T47D (cell line): ENCODE data around the gene ALOX15.
"Not testable (repeated sequence)": the region's sequence is repeated elsewhere in the genome, so short reads cannot be mapped to it uniquely, and the experiment has no call there.

ENCODE experiments used
- DNase-seq, 2 experiments: peaks; one replicate each; pipeline versions ENCODE4 v3.0.0 to v3.0.0-alpha.2; 2011 to 2012; ENCODE audit warnings: low read depth in 1 of 2, low spot score in 1 of 2
- JUND ChIP-seq: IDR thresholded peaks from 2 replicates; pipeline ENCODE4 v1.6.1; 2012; ENCODE audit warnings: low read depth
- in situ Hi-C: cut with HindIII; loops from 2 replicates; pipeline ENCODE4 v1.10.0; 2016; ENCODE audit warnings: low sequenced_read_pairs, low pct_unique_long_range_greater_than_20kb

ALOX15 gene, protein sequence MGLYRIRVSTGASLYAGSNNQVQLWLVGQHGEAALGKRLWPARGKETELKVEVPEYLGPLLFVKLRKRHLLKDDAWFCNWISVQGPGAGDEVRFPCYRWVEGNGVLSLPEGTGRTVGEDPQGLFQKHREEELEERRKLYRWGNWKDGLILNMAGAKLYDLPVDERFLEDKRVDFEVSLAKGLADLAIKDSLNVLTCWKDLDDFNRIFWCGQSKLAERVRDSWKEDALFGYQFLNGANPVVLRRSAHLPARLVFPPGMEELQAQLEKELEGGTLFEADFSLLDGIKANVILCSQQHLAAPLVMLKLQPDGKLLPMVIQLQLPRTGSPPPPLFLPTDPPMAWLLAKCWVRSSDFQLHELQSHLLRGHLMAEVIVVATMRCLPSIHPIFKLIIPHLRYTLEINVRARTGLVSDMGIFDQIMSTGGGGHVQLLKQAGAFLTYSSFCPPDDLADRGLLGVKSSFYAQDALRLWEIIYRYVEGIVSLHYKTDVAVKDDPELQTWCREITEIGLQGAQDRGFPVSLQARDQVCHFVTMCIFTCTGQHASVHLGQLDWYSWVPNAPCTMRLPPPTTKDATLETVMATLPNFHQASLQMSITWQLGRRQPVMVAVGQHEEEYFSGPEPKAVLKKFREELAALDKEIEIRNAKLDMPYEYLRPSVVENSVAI

DNA sequence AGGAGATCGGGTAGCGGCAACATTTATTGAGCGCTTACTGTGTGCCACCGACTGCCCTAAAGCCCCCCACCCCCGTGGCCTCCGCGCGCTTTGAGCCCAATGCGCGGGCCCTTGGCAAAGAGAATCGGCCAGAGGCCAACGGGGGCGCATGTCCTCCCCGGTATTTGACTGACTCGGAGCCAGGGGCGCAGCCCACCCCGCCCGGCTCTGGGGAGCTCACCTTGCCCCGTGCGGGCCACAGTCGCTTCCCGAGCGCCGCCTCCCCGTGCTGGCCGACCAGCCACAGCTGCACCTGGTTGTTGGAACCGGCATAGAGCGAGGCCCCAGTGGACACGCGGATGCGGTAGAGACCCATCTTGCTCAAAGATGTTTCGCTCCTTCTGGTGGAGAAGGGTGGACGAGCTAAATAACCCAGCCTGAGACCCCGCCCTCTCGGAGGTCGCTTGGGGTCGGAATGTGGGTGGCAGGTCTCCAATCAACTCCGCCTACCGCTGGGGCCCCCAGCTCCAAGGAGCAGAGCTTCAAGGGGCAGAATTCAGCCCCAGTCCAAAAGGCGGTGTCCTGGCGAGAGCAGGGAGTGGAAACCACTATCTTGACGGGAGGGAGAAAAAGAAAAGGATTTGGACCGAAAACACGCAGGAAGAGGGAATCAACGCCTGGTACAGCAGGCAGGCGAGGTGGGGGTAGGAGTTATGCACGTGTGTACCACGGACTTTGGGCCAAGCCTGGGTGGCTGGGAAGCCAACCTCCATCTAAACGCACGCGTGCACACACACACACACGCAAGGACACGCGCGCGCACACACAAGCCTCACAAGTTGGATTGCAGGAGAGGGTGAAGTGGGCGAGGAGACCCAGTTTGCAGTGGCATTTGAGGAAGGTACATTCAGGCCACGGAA lies at the start of gene ALOX15:
TSS of gene ALOX15 (minus strand) at position 382 of the 899 bp plus-strand sequence. CDS start at position 355, 27 bp downstream.
- in situ Hi-C loops, result no loop called here
- no peak for TF ChIP-seq JUND
- no peak for DNase-seq

DNA sequence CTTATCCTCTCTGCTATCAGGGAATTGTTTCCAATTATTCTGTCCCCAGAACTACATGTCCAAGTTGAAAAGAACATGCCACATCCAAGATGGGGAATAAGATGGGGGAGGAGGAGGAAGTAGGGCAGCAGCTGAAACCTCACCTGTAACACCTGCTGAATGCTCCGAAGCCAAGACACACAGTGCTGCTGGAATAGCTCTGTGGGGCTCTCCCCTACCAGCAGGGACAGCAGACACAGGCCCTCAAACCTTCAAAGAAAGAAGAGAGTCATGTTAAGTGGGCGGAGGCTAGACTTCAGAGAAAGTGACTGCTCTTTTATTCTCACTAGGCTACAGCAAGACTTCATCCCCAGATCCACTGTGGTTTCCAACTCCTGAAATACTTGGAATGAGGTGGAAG lies 49.3 kb upstream of the ALOX15 start:
- no peak for DNase-seq
- in situ Hi-C loops, result no loop called here
- TF ChIP-seq JUND, result no peak

DNA sequence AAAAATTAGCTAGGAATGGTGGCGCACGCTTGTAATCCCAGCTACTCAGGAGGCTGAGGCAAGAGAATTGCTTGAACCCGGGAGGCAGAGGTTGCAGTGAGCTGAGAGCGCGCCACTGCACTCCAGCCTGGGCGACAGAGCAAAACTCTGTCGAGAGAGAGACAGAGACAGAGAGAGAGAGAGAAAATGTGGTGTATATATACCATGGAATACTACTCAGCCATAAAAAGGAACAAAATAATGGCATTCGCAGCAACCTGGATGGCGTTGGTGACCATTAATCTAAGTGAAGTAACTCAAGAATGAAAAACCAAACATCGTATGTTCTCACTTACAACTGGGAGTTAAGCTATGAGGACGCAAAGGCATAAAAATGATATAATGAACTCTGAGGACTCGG lies 48.4 kb upstream of the ALOX15 start:
- DNase-seq, in situ Hi-C loops: not testable (repeated sequence)

DNA sequence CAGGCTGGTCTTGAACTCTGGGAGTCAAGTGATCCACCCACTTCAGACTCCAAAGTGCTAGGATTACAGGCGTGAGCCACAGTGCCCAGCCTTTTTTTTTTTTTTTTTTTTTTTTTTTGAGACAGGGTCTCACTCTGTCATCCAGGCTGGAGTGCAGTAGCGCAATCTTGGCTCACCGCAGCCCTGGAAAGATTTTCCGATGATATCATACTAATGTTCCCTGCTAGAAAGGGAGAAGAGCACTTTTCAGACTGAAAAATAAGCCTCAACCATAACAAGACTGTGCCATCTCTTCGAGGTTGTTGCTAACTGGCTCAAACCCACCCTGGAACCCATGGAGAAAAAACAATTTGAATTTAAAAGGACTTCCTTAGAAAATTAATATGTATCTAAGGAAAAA lies 42.3 kb upstream of the ALOX15 start:
- DNase-seq, in situ Hi-C loops: not testable (repeated sequence)

DNA sequence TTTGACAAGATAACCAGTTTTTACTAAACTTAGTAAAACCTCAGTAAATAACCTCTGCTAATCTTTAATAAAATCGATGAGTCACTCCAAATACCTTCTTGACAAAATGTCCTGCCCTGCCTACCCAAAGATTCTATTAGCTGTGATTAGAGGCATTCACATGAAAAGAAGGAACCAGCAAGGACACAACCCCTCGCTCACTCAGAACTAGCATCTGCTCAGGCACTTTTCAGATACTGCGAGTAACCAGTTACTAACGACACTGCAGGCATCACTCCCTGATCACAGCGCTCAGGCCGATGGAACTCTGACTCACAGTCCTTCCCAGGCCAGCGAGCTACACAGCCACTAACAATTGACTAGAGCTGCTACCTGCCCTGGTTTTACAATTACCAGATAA lies 38.2 kb upstream of the ALOX15 start:
- no peak for TF ChIP-seq JUND
- in situ Hi-C loops, result no loop called here
- DNase-seq, result no peak

DNA sequence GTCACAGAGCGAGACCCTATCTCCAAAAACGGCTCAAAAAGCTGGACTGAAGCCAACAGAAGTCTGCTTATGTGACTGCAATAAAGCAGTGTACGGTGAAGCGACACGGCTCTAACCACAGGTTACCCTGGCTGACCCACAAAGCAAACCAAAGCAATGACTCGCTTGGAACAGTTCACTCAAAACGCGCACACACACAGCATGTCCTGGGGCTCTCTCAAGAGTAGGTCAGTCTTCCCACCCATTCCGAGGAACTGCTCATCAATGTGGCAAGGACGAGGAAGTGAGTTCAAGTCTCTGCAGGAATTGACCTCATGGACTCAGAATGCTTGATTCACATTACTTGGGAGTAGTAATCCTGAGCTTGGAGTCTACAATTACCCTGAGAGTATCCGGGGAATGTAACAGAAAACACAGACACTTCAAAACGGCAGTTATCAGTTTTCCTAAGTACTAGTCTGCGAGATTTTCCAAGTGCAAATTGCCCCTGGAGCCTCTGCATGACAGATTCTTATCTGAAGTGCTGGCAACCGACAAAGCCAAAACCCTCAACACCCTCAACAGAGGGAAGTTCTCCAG lies 37.1 kb upstream of the ALOX15 start:
- in situ Hi-C loops, result no loop called here
- peak in 1 of 2 experiments; percentile 44 for DNase-seq
- no peak for TF ChIP-seq JUND

DNA sequence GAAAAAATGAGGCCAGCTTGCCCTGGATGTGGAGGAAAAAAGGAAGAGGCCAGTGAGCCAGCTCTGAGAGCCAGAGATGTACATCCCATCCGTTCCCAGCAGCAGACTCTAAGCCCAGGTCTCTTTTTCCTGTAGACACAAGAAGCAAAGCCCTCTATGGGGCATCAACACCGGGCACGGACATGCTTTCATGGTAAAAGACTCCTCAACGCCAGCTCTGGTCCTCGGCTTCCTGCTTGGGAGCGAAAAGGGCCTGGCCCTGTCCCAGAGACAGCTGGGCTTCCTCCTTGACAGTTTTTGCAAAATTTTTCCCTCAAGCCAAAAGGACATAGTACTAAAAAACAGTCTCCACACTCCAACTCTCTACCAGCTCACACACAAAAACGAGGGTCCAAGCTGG lies 35.3 kb upstream of the ALOX15 start:
- TF ChIP-seq JUND, result no peak
- DNase-seq, result no peak
- in situ Hi-C loops, result no loop called here

DNA sequence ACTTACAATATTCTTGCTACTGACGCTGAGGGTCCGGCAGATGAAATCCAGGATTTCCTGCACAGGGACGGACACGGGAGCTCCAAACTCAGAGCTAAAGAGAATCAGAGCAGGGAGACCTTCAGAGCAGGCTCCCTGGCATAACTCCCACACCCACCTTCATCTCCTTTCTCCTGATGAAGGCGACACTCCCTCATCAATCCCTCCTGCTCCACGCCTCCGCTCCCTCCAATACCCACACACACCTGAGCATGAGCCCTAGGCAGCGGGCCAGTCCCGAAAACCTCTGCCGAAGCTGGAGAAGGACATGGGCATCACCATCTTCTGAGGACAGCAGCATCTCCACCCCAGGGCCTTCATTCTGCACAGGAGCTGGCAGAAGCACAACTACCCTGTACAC lies 34.3 kb upstream of the ALOX15 start:
- in situ Hi-C loops, result no loop called here
- DNase-seq, result no peak

DNA sequence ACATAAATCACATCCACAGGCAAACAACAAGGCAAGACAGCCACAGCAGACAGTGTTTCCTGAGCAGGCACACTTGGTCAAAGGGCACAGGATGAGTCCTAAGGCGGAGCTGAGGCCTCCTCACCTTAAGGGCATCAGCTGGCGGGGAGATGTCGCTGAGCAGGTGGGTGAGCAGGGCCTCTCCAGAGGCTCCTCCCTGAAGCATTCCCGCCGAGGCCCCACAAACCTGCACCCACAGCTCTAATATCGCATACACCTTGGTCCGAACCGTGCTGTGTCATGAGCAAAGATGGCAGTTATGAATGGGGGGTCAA lies 33.2 kb upstream of the ALOX15 start:
- in situ Hi-C loops, result no loop called here
- no peak for TF ChIP-seq JUND
- no peak for DNase-seq

More for the DNA sequence above, 34.3 kb upstream of the ALOX15 start:
- no peak for TF ChIP-seq JUND

DNA sequence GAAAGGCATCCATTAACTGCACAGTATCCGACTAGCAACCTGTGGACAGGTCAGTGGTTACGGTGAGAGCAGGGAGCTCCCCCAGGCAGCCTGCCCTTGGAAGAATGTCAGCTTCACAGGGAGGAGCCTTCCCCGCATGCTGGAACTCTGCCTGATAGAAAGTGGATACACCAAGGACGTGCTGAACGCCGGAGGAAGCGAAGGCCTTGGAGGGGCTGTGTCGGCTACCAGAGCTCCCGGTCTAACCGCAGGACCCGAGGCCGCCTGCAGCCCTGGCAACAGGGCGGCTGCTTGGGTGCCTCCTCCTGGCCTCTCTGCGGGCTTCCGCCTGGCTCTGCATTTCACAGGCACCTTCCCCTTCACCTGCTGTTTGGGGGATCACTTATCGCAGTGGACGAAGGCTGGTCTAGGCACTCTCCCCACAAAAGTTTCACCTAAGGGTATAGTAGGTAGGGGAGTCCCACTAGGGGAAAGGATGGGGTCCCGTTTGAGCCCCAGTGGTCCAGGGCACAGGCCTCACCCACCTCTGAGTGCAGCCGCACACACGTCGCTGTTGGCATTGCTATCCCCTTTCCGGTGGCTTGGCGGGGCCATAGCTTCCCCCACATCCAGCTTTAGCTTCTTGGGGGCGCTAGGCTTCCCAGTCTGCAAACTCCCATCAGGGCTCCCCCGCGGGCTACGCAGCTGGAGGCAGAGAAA lies 32.7 kb upstream of the ALOX15 start:
- DNase-seq, result no peak
- no peak for TF ChIP-seq JUND
- in situ Hi-C loops, result no loop called here

DNA sequence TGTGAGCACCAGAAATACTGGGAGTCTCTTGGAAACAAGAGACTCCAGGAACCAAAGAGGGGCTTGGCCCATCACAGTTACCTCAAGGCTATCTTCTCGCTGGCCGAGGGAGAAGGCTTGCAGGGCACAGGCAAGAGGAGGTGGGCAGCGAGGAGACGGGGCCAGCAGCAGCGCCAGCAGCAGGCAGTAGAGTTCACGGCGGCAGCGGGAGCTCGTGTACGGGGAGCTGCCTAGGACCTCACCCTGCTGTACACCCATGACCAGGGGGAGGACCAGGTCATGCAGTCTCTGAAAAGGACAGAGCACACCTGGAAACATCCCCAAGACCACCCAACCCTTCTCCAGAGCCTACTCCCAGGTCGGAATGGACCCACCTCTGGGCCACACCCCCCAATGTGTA lies 31.7 kb upstream of the ALOX15 start:
- TF ChIP-seq JUND, result no peak

DNA sequence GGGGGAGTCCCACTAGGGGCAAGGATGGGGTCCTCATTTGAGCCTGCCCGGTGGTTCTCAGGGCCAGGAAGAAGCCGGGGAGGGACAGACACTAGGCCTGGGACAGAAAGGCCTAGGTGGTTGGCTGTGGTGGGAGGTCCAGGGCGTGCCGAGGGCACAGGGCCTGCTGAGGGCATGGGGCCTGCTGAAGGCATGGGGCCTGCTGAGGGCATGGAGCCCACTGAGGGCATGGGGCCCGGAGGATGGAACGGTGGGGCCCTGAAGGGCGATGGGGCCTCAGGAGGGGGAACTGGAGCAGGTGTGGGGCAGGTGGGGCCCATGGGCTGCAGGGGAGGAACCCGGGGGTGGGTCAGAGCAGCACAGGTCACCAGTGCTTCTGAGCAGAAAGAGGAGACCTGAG lies 31.3 kb upstream of the ALOX15 start:
- TF ChIP-seq JUND, result no peak
- DNase-seq, result no peak
- in situ Hi-C loops, result no loop called here

More for the DNA sequence above, 31.7 kb upstream of the ALOX15 start:
- no peak for DNase-seq
- in situ Hi-C loops, result no loop called here
